Thoracic aorta (tissue), 2 donors: ENCODE measurements around the gene PSENEN. TPM values are rescaled to one million over a fixed set of nuclear protein-coding genes. Genes with fewer than 3 reads are reported as not detected.

ENCODE experiments used
- ATAC-seq: fragments of 150-250 bp; one replicate; pipeline ENCODE4 v1.8.0; 2017; ENCODE audit warnings: low read depth; ENCODE audit not compliant: insufficient number of reproducible peaks, low FRiP score
- DNase-seq: peaks from one replicate; pipeline ENCODE4 v3.0.0-alpha.2; 2020; ENCODE audit warnings: low spot score
- H3K27ac ChIP-seq, 2 donors: fragments of 200-600 bp; sonication (generic); 1 replicate in 1 of 2; 2 replicates in 1 of 2; pipeline ENCODE4 v1.5.1; 2016; ENCODE audit warnings: mild to moderate bottlenecking in 2 of 2, moderate library complexity in 2 of 2
- H3K27me3 ChIP-seq: fragments of 200-600 bp; sonication (generic); replicated peaks from 2 replicates; pipeline ENCODE4 v1.6.0; 2016; ENCODE audit warnings: mild to moderate bottlenecking; ENCODE audit not compliant: insufficient read depth
- H3K36me3 ChIP-seq: fragments of 200-600 bp; sonication (generic); one replicate; pipeline ENCODE4 v1.5.1; 2016
- H3K4me1 ChIP-seq, 2 donors: fragments of 200-600 bp; sonication (generic); 1 replicate in 1 of 2; 2 replicates in 1 of 2; pipeline versions ENCODE4 v1.5.1 to v1.6.0; 2016; ENCODE audit warnings: low read depth in 2 of 2, mild to moderate bottlenecking in 1 of 2; ENCODE audit not compliant: control insufficient read depth in 1 of 2
- H3K4me3 ChIP-seq: fragments of 200-600 bp; sonication (generic); 2 replicates; pipeline ENCODE4 v1.5.1; 2016; ENCODE audit warnings: mild to moderate bottlenecking
- H3K9me3 ChIP-seq: fragments of 200-600 bp; sonication (generic); 2 replicates; pipeline ENCODE4 v1.5.1; 2016
- CTCF ChIP-seq: fragments of 200-600 bp; sonication (generic); IDR thresholded peaks from one replicate; pipeline ENCODE4 v1.5.1; 2019; ENCODE audit warnings: antibody characterized with exemption
- total RNA-seq, 2 donors: library from RNA; depleted of rRNA; stranded (reverse); fragments of >200 nt; gene quantifications; one replicate each; pipeline versions ENCODE4 v1.1.0 to v1.2.3, GENCODE V29; 2016

Gene PSENEN
- total RNA-seq, 2 donors from 2014 or later = 25.5 to 30.1 TPM

GRCh38 chr19:35727956-35728706, 17.3 kb upstream of the PSENEN start:
- H3K4me1 ChIP-seq = no peaks in the 10 kb centered on the region
- no peaks in the 10 kb centered on the region for H3K9me3 ChIP-seq
- no peaks in the 10 kb centered on the region for H3K27me3 ChIP-seq
- no peak overlapping the region for H3K27ac ChIP-seq
- DNase-seq (no peak), ATAC-seq (no peak)
- H3K36me3 ChIP-seq = peaks cover 90% of the 10 kb centered on the region
- TF ChIP-seq CTCF = no peak
- no peak overlapping the region for H3K4me3 ChIP-seq

GRCh38 chr19:35729021-35729420, 16.4 kb upstream of the PSENEN start:
- Histone ChIP-seq H3K27me3 (no peaks in the 10 kb centered on the region), H3K4me3 (no peak overlapping the region), H3K4me1 (no peaks in the 10 kb centered on the region), H3K27ac (no peak overlapping the region), H3K36me3 (peaks cover 88% of the 10 kb centered on the region), H3K9me3 (no peaks in the 10 kb centered on the region)
- TF ChIP-seq CTCF = no peak
- ATAC-seq = no peak
- DNase-seq = no peak

GRCh38 chr19:35729763-35730162, 15.7 kb upstream of the PSENEN start:
- DNase-seq (no peak), ATAC-seq (no peak)
- Histone ChIP-seq H3K4me3 (no peak overlapping the region), H3K9me3 (no peaks in the 10 kb centered on the region), H3K4me1 (no peaks in the 10 kb centered on the region), H3K27me3 (no peaks in the 10 kb centered on the region), H3K27ac (no peak overlapping the region), H3K36me3 (peaks cover 84% of the 10 kb centered on the region)
- no peak for TF ChIP-seq CTCF

- Histone ChIP-seq H3K36me3 (peaks cover 81% of the 10 kb centered on the region), H3K27ac (no peak overlapping the region), H3K27me3 (no peaks in the 10 kb centered on the region), H3K4me1 (no peaks in the 10 kb centered on the region), H3K4me3 (no peak overlapping the region), H3K9me3 (no peaks in the 10 kb centered on the region)
- DNase-seq (no peak), ATAC-seq (no peak)
- no peak for TF ChIP-seq CTCF
These were observed 15.1 kb upstream of the PSENEN start for GRCh38 chr19:35730326-35730725.

- Histone ChIP-seq H3K27ac (no peak overlapping the region), H3K4me3 (no peak overlapping the region), H3K36me3 (peaks cover 74% of the 10 kb centered on the region), H3K27me3 (no peaks in the 10 kb centered on the region), H3K4me1 (no peaks in the 10 kb centered on the region), H3K9me3 (no peaks in the 10 kb centered on the region)
- no peak for ATAC-seq
- TF ChIP-seq CTCF = no peak
- DNase-seq = no peak
These were observed 14.1 kb upstream of the PSENEN start for GRCh38 chr19:35731353-35731752.
